ENCODE measurements around the gene SSH3.

Gene SSH3

DNA sequence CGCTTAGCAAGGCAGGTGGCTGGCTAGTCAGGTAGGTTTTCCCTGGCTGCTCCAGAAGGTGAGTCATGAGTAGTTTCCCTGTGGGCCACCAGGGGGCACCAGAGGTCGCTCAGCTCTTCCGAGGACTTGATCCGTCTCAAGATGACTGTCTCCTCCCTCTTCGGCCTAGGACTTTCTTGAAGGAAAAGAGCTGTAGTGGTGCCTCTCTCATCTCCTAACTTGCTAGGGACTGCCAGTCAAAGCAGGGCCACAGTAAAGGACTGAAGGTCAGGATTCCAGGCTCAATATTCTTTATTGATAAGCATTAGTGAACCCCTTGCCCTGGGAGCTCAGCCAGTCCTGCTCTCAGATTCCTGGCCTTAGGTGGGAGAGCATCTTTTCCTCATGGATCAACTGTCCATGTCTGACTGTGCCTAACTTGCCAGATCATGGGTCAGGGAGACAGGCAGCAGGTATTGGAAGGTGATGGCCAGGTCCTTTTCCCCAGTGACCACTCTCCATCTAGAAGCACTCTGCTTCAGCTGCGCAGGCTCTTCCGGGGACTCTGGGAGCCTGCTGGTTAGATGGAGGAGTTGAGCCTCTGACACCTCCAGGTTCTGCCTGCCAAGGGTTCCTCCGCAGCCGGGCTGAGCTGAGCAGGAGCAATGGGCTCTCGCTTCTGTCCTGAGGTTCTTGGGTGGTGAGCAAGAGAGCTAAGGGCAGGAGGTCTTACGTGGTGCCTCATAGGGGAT lies 48.1 kb downstream of the SSH3 start:
- TF ChIP-seq POLR2A (IDR thresholded peaks at IDR 0.05; ENCODE audit: extremely low read depth, insufficient read length): no peak
- TF ChIP-seq, protein P1, sequence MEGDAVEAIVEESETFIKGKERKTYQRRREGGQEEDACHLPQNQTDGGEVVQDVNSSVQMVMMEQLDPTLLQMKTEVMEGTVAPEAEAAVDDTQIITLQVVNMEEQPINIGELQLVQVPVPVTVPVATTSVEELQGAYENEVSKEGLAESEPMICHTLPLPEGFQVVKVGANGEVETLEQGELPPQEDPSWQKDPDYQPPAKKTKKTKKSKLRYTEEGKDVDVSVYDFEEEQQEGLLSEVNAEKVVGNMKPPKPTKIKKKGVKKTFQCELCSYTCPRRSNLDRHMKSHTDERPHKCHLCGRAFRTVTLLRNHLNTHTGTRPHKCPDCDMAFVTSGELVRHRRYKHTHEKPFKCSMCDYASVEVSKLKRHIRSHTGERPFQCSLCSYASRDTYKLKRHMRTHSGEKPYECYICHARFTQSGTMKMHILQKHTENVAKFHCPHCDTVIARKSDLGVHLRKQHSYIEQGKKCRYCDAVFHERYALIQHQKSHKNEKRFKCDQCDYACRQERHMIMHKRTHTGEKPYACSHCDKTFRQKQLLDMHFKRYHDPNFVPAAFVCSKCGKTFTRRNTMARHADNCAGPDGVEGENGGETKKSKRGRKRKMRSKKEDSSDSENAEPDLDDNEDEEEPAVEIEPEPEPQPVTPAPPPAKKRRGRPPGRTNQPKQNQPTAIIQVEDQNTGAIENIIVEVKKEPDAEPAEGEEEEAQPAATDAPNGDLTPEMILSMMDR (IDR thresholded peaks at IDR 0.05; ENCODE audit: low read depth, low read length): peak; percentile 95
- peak; percentile 86 for DNase-seq (ENCODE audit: low read depth)
- H3K4me3 ChIP-seq (ENCODE audit: low read depth, low read length): no peak overlapping the region

DNA sequence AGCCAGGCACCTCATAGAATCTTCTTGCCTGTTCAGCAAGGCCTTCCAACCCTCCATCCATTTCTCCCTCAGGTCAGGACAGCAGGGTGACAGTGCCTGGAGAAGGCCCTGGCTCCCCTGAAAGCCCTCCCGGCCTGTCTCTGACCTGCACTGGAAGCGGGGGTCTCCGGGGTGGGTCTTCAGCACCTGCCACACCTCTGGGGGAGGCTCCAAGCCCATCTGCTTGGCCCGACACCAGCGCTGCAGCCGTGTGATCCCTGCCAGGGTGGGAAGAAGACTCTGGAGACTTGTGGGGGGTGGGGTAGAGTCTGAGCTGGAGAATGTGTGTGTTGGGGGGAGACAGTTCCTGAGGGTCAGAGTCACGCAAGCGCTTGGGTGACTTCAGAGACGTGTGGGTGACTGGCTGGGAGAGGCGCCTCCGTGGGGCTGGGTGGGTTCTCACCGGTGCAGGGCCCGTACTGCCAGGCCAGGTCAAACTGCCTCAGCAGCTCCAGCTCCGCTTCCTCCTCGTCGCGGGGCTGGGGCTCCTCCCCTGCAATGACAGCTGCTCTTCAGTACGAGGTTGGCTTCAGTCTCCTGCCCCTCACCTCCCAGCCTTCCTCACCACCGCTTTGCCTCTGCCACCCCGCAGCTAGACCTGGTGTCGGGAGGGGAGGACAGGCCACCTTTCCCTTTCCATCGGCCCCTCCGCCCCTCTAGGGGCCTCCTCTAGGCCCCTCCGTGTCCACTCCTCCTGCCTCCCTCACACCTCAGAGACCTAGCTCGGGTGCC lies 49.4 kb downstream of the SSH3 start:
- TF ChIP-seq POLR2A (IDR thresholded peaks at IDR 0.05; ENCODE audit: extremely low read depth, insufficient read length) (no peak), MYC (IDR thresholded peaks at IDR 0.05; ENCODE audit: low read depth, low read length) (peak; percentile 23; the same call in 1 of the 2 replicates)
- TF ChIP-seq, protein P2, sequence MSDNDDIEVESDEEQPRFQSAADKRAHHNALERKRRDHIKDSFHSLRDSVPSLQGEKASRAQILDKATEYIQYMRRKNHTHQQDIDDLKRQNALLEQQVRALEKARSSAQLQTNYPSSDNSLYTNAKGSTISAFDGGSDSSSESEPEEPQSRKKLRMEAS (IDR thresholded peaks at IDR 0.05; ENCODE audit: low read depth, low read length): 0 out of 2 replicates have a peak, but pooled peaks have one; percentile 42
- TF ChIP-seq, protein P1 (IDR thresholded peaks at IDR 0.05; ENCODE audit: low read depth, low read length): no peak
- peak; percentile 83 for DNase-seq (ENCODE audit: low read depth)
- peak overlapping the region; percentile 60 for H3K4me3 ChIP-seq (ENCODE audit: low read depth, low read length)

DNA sequence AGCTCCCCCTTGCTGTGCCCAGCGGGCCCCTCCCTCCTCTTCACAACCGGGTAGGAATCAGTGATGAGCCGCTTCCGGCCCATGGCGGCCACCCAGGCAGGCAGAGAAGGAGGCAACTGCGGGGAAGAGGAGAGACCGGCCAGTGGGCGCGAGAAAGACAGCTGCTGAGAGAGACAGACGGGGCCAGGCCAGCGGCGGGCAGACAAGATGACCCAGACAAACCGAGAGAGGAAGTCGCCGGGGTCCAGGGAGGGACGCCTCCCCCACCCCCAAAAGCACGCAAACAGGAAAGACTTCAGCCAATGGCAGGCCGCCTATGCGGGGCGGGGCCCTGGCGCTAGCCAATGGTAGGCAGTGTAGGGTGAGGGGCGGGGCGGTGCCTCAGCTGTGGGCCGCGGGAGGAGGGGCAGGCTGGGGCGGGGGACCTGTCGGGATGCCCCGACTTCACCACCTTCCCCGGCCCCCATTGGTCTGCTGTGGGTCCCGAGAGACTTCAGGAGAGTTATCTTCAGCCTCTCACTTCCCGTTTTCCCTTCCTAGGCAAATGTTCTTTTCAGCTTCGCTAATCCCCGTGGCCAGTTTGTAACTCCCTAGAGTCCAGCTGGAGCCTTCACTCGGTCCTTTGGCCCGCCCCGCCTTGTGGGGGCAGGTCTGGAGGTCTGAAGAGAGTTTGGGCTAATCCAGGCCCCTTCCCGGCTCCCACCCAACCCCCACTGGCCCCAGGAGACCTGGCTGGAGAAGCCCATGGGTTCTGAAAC lies 50.2 kb downstream of the SSH3 start, which contains the start of gene POLD4:
Gene POLD4 (minus strand): TSS at position 230 of the 758 bp plus-strand sequence. CDS start 147 bp downstream, at position 83.
- DNase-seq (ENCODE audit: low read depth): peak; percentile 100
- peak within 1 kb of the TSS; percentile 60 for H3K4me3 ChIP-seq (ENCODE audit: low read depth, low read length)
- TF ChIP-seq POLR2A (IDR thresholded peaks at IDR 0.05; ENCODE audit: extremely low read depth, insufficient read length) (peak; percentile 61), MYC (IDR thresholded peaks at IDR 0.05; ENCODE audit: low read depth, low read length) (no peak)
- TF ChIP-seq, protein P1 (IDR thresholded peaks at IDR 0.05; ENCODE audit: low read depth, low read length): no peak
- TF ChIP-seq, protein P2 (IDR thresholded peaks at IDR 0.05; ENCODE audit: low read depth, low read length): no peak

DNA sequence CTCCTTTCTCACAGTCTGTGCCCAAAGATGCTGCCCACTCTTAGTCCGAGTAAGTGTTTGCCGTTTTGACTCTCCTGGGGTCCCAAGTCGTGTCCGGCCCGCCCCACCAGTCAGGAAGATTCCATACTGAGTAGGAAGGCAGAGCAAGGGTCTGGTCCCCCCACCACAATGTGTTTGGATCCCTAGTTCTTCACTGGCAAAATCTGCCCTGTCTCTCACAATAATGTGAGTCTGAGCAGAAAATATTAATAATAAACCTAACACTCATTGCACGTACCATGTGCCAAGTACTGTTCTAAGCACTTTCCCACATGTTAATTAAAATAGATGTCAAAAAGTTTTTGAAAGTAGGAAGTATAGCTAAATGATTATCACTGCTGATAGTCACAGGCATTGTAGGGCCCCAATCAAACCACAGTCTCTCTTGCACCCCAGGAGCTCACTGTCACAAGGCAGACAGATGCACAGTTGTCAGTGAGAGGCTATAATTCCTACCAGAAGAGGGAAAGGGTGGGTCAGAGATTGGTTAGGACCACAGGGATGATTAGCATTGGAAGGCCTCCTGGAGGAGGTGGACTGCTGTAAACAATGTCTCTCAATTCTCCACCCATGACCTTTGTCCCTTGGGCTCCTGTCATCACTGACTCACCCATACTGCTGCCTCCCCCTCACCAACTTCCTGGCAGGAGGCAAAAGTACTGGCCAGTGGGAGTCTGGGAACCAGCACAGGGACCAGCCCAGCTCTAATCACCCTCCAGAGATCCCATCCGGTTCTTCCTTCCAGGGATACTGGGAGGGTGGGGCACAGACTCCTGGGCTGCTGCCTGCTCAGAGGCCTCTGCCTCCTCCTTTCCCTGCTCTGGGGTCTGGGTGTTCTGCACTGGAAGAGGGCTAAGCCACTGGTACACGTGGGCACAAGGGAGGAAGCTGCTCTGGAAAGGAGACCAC lies 51.0 kb downstream of the SSH3 start:
- peak overlapping the region; percentile 42 for H3K4me3 ChIP-seq (ENCODE audit: low read depth, low read length)
- DNase-seq (ENCODE audit: low read depth): peak; percentile 83
- TF ChIP-seq, protein P2 (IDR thresholded peaks at IDR 0.05; ENCODE audit: low read depth, low read length): peak; percentile 60; the same call in 1 of the 2 replicates
- TF ChIP-seq, protein P1 (IDR thresholded peaks at IDR 0.05; ENCODE audit: low read depth, low read length): no peak
- peak; percentile 17; the same call in 1 of the 2 replicates for TF ChIP-seq MYC (IDR thresholded peaks at IDR 0.05; ENCODE audit: low read depth, low read length)
- no peak for TF ChIP-seq POLR2A (IDR thresholded peaks at IDR 0.05; ENCODE audit: extremely low read depth, insufficient read length)

All from NB4 (cell line).